Measurements from ENCODE around the gene BUD23.
"Not testable (repeated sequence)": the region's sequence is repeated elsewhere in the genome, so short reads cannot be mapped to it uniquely, and the experiment has no call there.

The BUD23 gene

DNA sequence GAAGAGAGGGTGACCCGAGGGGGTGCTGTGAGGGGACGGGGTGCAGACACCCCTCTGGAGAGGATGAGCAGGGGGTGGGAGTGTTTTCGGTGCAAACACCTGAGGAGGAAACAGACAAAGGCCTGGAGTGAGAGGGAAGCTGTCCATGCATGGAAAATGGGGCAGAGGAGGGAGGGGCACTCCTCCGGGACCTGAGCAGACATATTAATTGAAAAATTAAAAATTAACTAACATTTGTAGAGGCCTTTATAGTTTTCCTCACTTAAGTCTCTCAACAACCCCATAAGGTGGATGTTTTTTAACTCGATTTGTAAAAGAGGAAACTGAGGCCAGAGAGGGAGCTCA is 14.5 kb upstream of the BUD23 start:
- no peak for DNase-seq

GRCh38 chr7:73669288-73669701 is 14.1 kb upstream of the BUD23 start:
- DNase-seq = no peak

DNA sequence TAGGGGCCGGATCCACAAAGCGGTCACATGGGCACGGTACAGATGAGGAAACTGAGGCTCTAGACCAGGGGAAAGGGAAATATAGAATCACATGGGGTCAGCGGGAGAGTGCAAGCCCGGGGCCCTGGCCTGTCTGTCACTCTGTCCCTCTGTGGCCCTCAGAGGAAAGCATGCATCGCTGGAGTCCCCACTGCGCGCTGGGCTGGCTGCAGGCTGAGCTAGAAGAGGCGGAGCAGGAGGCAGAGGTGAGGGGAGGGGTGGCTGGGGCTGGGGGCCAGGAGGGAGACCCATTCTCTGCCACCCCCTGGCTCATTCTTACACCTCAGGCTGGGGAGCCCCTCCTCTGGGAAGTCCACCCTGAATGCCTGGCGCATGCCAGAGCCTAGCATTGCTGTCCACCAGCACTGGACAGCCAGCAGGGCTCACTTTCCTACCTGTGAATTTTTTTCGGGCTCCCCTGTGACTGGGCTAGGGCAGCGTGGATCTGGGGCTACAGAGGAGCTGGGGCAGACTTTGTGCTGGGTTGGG is 13.5 kb upstream of the BUD23 start:
- no peak for DNase-seq

DNA sequence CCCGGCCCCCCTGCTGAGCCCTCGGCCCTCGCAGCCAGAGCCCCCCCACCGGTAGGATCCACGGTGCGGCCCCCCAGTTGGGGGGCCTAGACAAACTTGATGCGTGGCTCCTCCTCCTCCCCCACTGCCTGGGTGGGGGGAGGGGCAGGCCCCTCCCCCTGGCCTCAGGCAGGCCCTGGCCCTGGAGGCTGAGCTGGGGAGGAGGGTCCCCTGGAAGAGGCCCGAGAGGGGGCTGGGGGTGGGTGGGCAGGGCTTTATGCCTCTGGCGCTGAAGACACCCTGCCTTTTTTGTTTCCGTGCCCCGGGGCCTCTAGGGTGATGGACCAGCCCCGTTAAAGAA is 12.1 kb upstream of the BUD23 start:
- no peak for DNase-seq

GRCh38 chr7:73671857-73672445 is 11.4 kb upstream of the BUD23 start:
- DNase-seq = no peak

DNA sequence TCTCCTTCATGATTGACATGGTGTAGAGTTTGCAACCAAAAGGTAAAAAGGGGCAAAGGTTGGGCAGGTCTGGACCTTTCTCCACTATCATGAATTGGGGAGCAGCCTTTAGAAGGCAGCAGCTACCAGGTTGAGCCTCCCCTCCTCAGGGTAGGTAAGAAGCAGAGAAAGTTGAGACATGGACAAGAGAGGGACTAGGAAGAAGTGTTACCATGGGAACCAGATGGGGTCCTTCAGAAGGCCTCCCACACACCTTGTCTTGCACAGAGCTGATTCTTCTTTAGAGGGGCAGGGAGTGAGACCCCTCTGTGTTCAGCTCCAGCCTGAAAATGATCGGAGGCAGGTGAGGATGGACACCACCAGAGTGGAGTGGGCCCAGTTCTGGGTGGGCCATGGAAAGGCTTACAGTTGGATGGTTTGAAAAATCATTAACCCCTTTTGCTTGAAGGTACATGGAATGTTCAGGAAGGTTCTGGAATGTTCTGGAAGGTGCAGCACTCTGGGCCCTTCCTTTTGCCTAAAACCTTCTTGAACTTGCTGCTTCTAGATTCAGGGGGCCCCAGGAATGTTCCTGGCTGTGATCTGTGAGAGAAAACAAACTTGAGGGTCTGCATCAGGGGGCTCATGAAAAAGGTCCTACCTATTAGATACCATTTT is 8.8 kb upstream of the BUD23 start:
- DNase-seq = no peak

- DNase-seq = not testable (repeated sequence)
Observed at GRCh38 chr7:73676062-73676461, 7.3 kb upstream of the BUD23 start.

DNA sequence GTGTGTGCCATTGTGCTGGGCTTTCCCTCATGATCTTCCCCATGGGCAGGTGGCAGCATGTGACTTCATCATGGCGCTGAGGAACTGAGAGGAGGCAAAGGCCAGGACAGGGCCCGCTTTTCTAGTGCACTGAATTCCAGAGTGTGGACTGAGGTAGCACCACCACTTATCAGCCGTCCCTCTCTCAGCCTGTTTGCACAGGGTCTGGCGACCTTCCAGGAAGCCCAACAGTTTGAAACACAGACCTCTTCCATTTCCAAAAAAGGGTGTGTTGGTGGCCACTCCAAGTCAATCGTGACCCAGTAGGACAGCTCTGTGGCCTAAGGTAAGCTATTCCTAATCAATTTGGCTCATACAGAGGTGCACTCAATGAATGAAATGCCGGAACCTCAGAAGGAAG is 4.5 kb upstream of the BUD23 start:
- DNase-seq = no peak

- DNase-seq = no peak
Observed at GRCh38 chr7:73679709-73680108, 3.7 kb upstream of the BUD23 start.

GRCh38 chr7:73680501-73680900 is 2.9 kb upstream of the BUD23 start:
- no peak for DNase-seq

- no peak for DNase-seq
Observed at GRCh38 chr7:73681031-73681430, 2.4 kb upstream of the BUD23 start.

DNA sequence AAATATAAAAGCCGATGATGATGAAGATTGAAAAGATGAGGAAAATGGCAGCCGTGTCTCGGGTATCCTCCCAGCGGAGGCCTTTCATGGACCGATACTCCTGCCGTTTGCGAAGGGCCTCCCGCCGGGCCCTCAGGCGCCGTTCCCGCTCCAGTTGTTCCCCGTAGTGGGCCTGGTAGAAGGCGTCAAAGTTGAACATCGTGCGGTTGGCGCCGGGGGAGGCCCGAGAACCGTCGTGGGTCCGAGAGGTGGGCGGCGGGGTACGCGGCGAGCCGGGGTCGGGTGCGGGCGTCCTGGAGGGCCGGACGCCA is 697 bp upstream of the BUD23 start:
- DNase-seq = no peak

DNA sequence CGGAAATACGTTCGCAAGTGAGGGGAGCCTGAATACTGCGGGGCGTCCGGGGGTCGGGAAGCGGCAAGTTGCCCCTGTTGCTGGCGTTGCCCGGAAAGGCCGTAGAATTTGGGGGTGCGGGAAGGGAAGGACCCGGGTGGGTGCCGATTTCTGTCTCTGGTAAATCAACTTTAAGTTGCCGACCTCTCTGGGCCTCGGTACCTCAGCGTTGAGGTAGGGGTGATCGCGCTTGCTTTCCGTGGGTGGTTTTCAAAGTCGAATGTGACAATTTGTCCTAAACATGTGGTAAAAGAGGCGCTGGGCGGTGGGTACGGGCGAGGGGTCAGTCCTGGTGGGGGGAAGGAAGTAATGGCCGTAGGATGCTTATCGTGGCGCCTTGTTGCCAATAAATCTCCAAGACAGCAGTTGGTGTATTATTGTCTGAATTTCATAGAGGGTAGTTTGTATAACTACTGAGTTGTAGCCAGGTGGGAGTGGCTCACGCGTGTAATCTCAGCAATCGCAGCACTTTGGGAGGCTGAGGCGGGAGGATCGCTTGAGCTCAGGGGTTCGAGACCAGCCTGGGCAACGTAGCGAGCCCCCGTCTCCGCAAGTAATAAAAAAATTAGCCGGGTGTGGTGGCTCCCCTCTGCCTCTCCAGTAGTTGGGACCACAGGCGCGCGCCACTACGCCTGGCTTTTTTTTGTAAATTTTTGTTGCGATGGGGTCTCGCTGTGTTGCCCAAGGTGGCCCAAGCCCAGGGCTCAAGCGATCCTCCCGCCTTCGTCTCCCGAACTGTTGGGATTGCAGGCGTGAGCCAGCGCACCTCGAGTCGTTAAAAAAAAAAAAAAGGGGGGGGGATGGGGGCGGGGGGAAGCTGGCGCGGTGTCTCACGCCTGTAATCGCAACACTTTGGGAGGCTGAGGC is 644 bp downstream of the BUD23 start:
- DNase-seq = no peak

- DNase-seq = no peak
Observed at GRCh38 chr7:73685311-73685710, 1.9 kb downstream of the BUD23 start.

DNA sequence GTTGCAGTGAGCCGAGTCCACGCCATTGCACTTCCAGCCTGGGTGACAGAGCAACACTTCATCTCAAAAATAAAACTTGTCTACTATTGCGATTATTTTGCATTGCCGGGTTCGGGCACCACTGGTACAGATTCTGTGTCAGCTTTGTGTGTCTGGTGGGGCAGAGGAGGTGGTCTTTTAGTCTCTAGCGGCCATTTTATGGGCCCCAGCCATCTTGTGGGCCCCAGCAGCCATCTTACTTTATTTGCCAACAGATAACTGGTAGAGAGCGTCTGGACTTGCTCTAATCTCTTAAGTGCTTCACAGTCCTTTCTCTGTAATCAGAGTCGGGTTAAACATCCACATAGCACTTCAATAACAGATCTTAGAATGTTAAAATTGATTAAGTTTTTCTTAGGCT is 4.9 kb downstream of the BUD23 start:
- DNase-seq = no peak

DNA sequence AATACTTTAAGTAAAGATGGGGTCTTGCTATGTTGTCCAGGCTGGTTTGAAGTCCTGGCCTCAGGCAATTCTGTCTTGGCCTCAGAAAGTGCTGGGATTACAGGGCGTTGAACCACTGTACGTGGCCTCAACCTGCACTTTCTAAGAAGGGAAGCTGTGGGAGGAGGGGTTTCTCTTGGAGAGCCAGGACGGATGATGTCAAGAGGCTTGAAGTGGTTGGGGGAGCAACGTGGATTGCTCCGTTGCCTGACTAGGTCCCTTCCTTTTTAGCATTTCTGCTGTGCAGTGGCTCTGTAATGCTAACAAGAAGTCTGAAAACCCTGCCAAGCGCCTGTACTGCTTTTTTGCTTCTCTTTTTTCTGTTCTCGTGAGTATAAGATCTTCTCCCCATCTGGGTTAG is 7.2 kb downstream of the BUD23 start:
- no peak for DNase-seq

- no peak for DNase-seq
Observed at GRCh38 chr7:73696372-73696771, 13.0 kb downstream of the BUD23 start.

- DNase-seq = no peak
Observed at GRCh38 chr7:73698410-73698809, 15.0 kb downstream of the BUD23 start.

DNA sequence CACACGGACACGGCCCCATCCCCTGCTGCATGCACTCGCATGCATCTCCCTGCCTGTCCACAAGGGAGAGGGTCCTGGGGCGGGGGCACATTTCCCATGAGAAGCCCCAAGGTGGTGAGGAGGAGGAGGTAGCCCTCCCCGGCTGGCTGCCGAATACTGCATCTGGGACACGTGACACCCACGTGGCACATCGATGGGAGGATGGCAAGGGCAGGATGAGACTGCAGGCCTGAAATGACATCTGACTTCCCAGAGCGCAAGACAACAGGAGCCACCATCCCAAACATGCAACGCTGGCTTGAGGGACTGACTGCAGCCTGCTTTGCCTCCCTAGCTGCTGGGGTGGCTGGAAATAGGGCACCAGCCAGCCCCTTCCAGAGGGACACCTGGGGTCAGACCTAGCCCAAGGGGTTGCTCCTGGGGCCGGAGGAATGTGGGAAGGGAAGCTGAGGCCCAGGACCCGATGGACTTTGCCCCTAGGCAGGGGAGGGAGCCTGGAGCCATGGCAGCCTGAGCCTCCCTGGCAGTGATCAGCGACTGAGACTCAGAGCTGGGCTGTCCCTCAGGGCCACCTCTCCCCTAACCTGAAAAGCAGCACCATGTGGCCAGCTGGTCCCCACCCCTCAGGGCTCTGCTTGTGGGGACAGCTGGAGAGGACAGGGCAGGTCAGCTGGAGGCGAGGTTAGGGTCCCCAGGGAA is 16.1 kb downstream of the BUD23 start:
- DNase-seq = no peak

DNA sequence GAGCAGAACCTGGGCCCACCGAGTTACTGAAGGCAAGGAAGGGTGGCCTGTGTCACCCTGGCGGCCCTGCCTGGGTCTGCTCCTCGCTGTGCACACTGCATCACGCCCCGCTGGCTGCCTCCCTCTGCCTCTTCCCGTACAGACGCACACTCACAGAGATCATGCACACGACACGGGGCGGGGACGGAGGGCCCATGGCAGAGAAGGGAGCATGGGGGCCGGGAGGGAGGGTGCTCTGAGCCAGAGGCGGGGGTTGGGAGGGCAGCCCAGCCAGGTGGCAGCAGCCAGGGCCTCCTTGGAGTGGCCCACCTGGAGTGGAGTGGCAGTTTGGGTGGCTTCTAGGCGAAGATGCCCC is 16.6 kb downstream of the BUD23 start:
- DNase-seq = no peak

GRCh38 chr7:73700581-73701134 is 17.3 kb downstream of the BUD23 start:
- no peak for DNase-seq

GRCh38 chr7:73701357-73701995 is 18.1 kb downstream of the BUD23 start:
- no peak for DNase-seq

DNA sequence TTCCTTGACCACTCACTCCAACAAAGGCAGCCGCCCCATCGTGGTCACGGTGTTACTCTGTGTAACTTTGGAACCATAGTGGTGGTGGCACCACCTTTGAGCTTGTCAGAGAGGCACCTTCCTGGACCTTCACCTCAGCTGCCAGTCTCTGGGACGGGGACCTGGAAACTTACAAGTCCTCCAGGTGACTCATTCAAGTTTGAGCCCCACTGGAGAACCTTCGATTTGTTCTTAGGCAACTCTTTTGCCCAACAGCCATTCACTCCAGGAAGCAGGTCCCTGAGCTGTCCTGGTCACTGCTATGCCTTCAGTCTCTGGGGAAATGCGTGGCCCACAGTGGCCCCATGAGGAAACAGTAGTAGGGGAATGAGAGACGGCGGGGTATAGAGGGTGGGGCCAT is 18.8 kb downstream of the BUD23 start:
- no peak for DNase-seq
